Measurements from ENCODE around the gene NACC2.

DNA sequence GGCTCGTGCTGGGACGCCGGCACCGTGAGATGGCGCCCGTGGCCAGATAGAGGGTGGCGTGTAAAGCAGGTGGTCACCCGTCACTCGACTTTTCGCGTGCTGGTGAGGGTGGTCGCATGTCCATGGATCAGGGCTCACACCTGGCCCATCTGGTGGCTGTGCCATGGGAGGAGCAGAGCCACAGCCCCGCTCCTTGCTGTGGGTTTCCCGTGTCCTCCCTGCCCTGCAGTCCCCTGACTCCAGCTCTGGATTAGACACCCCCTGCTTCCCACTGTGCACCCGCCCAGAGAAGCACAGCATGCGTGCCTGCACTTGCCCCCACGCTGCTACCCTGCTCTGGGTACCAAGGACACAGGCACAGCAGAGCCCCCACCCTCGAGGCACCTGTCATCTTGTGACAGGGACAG is 25.4 kb upstream of the NACC2 start:
- TF ChIP-seq POLR2A (IDR thresholded peaks at IDR 0.05) = no peak
- TF ChIP-seq, protein P1, sequence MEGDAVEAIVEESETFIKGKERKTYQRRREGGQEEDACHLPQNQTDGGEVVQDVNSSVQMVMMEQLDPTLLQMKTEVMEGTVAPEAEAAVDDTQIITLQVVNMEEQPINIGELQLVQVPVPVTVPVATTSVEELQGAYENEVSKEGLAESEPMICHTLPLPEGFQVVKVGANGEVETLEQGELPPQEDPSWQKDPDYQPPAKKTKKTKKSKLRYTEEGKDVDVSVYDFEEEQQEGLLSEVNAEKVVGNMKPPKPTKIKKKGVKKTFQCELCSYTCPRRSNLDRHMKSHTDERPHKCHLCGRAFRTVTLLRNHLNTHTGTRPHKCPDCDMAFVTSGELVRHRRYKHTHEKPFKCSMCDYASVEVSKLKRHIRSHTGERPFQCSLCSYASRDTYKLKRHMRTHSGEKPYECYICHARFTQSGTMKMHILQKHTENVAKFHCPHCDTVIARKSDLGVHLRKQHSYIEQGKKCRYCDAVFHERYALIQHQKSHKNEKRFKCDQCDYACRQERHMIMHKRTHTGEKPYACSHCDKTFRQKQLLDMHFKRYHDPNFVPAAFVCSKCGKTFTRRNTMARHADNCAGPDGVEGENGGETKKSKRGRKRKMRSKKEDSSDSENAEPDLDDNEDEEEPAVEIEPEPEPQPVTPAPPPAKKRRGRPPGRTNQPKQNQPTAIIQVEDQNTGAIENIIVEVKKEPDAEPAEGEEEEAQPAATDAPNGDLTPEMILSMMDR (IDR thresholded peaks at IDR 0.05) = no peak
